Measurements from ENCODE around the gene PDE2A.

The PDE2A gene

DNA sequence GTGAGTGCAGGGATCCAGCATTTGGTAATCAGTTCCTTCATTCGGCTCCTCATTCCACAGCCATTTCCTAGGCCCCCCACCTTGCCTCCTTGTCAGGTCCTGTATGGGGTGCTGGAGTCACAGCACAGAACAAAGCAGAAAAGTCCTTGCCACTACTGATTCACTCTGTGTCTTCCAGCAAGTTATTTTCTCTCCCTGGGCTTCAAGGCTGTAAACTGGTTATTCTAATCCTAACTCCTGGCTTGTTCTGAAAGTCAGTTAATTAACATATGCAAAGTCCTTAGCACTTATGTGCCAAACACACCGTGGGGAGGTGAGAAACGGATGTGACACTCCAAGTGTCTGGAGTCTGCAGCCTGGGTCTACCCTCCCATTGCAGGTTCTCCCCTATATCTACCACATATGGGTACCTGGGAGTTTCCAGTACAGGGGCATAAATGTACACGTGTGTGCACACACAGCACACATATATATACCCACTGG lies 30.6 kb upstream of the PDE2A start:
- no peak for DNase-seq (ENCODE audit: low spot score)

GRCh38 chr11:72704028-72704782 lies 30.0 kb upstream of the PDE2A start:
- no peak for DNase-seq (ENCODE audit: low spot score)

- DNase-seq (ENCODE audit: low spot score) = no peak
These were observed 29.2 kb upstream of the PDE2A start for GRCh38 chr11:72703267-72704008.

DNA sequence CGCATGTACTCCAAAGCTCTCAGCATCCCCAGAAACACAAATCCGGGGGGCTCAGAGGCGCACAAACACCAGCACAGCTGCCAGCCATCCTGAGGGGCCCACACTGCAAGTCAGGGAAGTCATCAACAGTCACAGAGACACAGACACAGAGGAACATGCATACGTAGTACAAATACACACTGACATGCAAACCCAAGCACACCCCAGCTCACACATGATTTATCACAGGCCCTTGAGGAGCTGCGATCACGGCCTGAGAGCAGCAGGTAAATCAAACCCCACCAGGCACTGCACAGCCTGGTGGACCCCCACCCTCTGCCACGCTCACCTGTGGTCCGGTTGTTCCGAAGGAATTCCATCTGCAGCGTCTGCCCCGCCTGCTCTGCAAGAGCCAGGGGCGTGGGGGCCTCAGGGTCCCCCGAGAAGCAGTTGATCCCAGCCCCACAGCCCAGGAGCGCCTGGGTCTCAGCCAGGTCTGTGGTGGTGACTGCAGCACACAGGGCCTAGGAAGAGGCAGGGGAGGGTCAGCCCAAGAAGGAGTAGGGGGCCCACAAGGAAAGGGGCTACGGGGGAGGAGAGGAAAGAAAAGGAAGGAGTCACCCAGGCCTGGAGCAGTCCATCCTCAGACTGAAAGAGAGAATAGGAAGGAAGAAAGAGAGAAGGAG lies 28.5 kb upstream of the PDE2A start:
- no peak for DNase-seq (ENCODE audit: low spot score)

DNA sequence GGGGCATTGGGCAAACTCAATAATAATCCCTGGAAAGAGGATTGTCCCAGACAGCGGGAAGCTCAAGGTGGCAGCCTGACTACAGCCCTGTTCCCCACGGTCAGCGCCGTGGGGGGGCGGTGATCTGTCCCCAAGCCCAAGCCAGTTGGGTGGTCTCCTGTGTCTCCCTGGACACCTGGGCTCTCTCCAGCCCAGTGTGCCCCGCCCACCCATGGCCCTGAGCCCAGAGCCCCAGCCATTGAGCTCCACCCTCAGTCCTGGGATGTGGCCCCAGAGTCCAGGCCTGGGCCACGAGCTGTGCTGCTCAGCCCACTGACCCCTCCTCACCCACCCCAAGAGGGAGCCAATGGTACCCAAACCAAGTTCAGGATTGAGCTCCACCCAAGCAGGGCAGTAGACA lies 27.9 kb upstream of the PDE2A start:
- no peak for DNase-seq (ENCODE audit: low spot score)

DNA sequence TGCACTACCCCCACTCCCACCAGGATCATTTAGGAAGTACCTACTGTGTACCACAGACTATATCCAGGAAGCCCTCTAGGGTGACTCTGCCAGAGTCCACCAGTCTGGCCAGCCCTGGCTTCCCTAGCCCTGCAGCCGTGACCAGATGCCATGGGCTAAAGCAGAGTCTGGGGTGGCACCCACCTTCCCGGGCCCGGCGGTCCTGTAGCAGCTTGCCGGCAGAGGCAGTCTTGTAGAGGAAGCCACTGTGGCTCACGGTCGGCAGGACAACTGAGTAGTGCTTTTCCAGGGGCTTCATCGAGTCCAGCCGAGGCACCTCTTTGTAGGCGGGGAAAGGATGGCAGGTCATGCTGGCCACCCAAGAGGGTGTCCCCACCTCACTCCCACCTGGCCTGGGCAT lies 27.2 kb upstream of the PDE2A start:
- no peak for DNase-seq (ENCODE audit: low spot score)

DNA sequence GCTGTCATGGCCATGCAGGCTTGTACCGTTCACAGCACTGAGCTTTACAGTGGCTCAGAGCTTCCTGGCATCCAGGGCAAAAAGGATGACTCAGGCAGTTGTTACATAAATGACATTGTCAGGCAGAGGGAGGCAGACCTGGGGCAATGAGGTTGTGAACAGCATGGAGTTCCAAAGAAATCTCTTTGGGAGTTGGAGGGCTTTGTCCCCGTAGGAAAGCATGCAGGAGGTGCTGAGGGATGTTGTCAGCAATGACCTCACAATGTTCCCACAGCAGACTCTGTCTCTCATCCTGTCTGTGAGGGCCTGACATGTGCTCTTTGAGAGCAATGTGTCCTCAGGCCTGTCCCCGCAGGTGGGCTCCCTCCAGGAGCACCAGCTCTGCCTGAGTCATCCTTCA lies 25.9 kb upstream of the PDE2A start:
- DNase-seq (ENCODE audit: low spot score) = no peak

DNA sequence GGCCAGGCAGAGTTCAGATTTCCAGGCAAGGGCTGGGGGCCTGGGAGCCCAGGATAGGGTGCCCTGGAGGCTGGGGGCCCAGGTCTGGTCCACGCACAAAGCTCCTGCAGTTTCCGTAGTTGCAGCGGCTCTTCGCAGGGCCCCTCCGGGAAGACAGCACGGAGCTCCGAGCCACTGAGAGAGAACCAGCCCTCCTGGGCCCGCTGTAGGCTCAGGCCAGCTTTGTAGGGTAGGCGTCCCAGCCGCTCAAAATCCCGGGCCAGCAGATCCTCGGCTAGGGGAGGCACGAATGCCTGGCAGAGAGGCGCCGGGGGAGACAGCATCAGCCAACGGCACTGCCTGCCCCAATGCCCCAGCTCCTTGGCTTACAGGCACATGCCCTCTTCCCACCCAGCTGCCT lies 23.6 kb upstream of the PDE2A start:
- no peak for DNase-seq (ENCODE audit: low spot score)

GRCh38 chr11:72696866-72697700 lies 22.9 kb upstream of the PDE2A start:
- no peak for DNase-seq (ENCODE audit: low spot score)

- DNase-seq (ENCODE audit: low spot score) = no peak
These were observed 21.1 kb upstream of the PDE2A start for GRCh38 chr11:72695354-72695753.

- no peak for DNase-seq (ENCODE audit: low spot score)
These were observed 19.2 kb upstream of the PDE2A start for GRCh38 chr11:72693271-72693968.

DNA sequence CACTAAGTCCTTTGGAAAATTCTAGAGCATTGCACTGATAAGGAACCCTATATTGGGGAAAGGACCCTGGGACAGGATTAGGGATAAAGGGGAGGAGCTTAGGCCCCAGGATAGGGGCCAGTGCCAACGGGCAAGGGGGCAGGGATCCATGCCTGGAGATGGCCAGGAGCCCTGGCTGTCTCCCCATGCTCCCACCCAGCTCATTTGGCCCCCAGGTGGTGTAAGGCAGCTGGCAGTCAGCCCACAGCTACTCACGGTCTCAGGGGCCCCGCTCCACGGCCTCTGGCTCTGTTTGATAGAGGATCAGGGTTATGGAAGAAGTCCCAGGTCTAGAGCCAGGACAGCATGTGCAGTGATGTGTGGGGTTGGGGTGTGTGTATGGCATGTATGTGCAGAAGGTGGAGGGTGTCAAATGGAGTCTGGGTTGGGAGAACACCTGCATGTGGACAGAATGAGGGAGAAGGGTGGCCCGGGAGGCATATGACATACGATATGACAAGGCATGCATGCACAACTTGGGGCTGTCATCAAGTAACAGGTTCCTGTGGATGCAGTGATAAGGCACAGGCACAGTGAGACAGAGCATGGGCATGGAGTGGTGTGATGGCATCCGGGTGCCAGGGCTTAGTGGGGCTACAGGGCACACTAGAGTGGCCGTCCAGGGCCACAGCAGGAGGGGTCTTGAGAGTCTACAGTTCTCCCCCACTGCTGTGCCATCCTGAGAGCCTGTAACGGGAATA lies 18.4 kb upstream of the PDE2A start:
- no peak for DNase-seq (ENCODE audit: low spot score)

- no peak for DNase-seq (ENCODE audit: low spot score)
These were observed 15.9 kb upstream of the PDE2A start for GRCh38 chr11:72690166-72690565.

DNA sequence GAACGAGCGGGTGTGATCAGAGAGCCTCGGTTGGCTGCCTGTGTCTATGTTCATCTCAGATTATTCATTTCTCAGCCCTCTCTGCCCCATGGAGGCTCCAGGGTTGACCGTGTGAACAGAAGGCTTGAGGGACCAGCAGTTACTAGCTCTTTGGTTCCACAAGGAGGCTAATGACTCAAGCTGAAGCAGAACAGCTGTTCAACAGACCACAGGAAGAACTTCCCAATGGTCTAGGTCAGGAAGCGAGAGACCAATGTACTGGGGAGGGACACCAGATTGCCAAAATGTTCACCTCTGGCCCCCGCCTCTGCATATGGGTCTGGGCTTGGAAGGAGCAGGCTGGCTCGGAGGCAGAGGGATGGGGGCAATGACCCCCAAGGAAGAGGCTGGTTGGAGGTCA lies 14.7 kb upstream of the PDE2A start:
- DNase-seq (ENCODE audit: low spot score) = no peak

DNA sequence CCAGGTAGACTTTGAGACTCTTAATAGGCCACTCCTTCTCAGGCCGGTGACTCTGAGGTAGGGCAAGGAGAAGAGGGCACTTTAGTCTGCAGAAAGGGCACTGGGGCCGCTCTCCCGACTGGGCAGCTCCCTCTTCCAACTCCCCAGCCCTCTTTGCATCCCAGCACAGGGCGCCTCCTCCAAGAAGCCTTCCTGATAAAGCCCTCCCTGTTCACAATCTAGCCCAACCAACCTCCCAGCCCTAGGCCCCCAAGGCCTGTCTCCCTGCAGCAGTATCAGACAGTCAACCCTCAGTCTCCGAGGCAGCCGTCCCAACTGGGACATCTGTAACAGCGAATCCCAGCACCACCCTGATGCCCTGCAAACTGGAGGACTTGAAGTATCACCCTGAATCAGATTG lies 14.3 kb upstream of the PDE2A start:
- no peak for DNase-seq (ENCODE audit: low spot score)

- DNase-seq (ENCODE audit: low spot score) = no peak
These were observed 13.1 kb upstream of the PDE2A start for GRCh38 chr11:72687326-72687725.

DNA sequence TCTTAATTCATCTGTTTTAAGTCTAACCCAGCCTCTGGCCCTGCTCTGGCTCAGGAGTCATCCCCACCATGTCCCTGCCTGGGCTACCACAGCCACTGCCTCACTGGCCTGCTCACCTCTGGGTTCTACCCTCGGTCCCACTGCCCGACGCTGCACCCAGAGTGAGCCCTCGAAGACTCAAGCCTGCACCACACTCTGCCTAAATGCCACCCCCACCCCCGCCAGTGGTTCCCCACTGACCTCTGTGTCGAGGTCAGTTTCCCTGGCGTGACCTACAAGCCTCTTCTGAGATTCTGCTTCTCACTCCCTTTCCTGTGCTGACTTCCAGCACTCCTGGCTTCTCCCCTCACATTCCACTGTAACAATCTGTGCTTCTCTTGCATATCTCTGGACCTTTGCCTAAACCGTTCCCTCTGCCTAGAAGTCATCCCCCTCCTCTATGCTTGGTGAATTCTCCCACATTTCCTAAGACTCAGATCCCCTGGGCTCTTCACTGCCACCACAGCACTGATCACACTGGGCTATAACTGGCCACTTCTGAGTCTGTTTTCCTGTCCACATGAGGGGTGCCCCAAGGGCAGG lies 12.5 kb upstream of the PDE2A start:
- no peak for DNase-seq (ENCODE audit: low spot score)

- no peak for DNase-seq (ENCODE audit: low spot score)
These were observed 11.6 kb upstream of the PDE2A start for GRCh38 chr11:72685560-72686480.
